ENCODE results near the gene DBP. TPM values are rescaled to one million over a fixed set of nuclear protein-coding genes. Genes with fewer than 3 reads are reported as not detected.

The DBP gene
- total and polyA plus RNA-seq, 2 experiments from 2014 or later, result 5.7 to 6.3 TPM

DNA sequence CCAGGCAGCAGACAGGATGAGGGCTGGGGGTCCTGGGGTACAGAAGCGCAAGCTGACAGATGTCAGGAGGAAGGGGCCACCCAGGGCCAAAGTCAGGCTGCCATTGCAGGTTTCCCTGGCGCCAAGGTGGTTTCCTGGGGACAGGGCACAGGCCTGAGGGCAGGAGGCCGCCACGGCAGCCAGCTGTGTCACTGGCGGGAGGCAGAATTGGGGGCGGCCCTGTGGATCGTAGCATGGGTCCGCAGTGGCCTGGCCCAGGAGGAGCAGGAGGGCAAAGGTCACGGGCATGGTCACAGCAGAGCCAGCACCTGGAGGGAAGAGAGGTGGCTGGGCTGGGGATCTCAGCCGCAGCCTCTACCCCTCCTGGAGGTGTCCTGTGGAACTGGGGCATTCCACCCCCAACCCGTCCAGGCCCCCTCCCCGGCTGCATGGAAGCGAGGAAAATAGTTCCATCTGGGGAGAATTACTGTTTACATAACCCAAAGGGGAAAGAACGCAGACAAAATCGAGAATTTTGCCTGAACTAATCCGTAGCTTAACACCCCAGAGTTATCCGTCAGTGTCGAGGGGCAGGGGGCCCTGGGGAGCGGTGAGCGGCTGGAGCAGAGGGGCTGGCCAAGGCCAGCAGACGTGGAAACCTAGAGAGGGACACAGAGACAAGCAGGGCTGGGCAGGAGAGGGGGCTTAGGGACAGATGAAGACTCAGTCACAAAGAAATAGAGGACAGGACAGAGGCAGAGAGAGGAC, 33.7 kb upstream of the DBP start:
- no peak for DNase-seq (ENCODE audit: low spot score)
- H3K27ac Mint-ChIP-seq, result no peak overlapping the region
- no peak overlapping the region for H3K27ac ChIP-seq (ENCODE audit: low read depth)

GRCh38 chr19:48669903-48670668, 32.9 kb upstream of the DBP start:
- Mint-ChIP-seq H3K9me3 (peaks cover 9% of the 10 kb centered on the region; the same call in 2 of the 3 replicates), H3K4me1 (peaks cover 26% of the 10 kb centered on the region), H3K36me3 (ENCODE audit: low read depth) (no peaks in the 10 kb centered on the region; the same call in 2 of the 3 replicates), H3K4me3 (no peak overlapping the region), H3K27ac (no peak overlapping the region), H3K27me3 (ENCODE audit: insufficient read depth, low read depth, poor library complexity) (peaks cover 14% of the 10 kb centered on the region)
- DNase-seq (ENCODE audit: low spot score), result no peak
- Histone ChIP-seq H3K9me2 (ENCODE audit: insufficient read depth) (no peaks in the 10 kb centered on the region), H4K20me1 (replicated peaks; ENCODE audit: insufficient read depth) (no peaks in the 10 kb centered on the region), H3K4me2 (no peak overlapping the region), H3K27ac (ENCODE audit: low read depth) (no peak overlapping the region), H3K4me1 (ENCODE audit: insufficient read depth) (peaks cover 20% of the 10 kb centered on the region), H3K27me3 (ENCODE audit: insufficient read depth) (no peaks in the 10 kb centered on the region), H3K36me3 (ENCODE audit: insufficient read depth) (no peaks in the 10 kb centered on the region), H3K4me3 (no peak overlapping the region), H3F3A (replicated peaks; ENCODE audit: low read depth) (no peaks in the 10 kb centered on the region), H3K79me2 (replicated peaks; ENCODE audit: insufficient read depth) (no peaks in the 10 kb centered on the region), H2AFZ (no peak overlapping the region)
- no peak for ATAC-seq
- TF ChIP-seq CTCF (conservative IDR thresholded peaks at IDR 0.05; ENCODE audit: low read depth in 2 of 2) (no peak), NANOG (IDR thresholded peaks at IDR 0.05; ENCODE audit: borderline replicate concordance) (no peak), EZH2 (IDR thresholded peaks at IDR 0.05; ENCODE audit: low read depth, unreplicated experiment) (no peak)

More for the DNA sequence above, 33.7 kb upstream of the DBP start:
- H2AFZ ChIP-seq, result no peak overlapping the region
- no peaks in the 10 kb centered on the region for H3K79me2 ChIP-seq (replicated peaks; ENCODE audit: insufficient read depth)
- H3F3A ChIP-seq (replicated peaks; ENCODE audit: low read depth), result no peaks in the 10 kb centered on the region
- no peaks in the 10 kb centered on the region for H4K20me1 ChIP-seq (replicated peaks; ENCODE audit: insufficient read depth)
- no peak overlapping the region for H3K4me3 ChIP-seq
- Mint-ChIP-seq H3K4me3 (no peak overlapping the region), H3K4me1 (peaks cover 33% of the 10 kb centered on the region), H3K36me3 (ENCODE audit: low read depth) (no peaks in the 10 kb centered on the region; the same call in 2 of the 3 replicates), H3K9me3 (peaks cover 9% of the 10 kb centered on the region; the same call in 2 of the 3 replicates), H3K27me3 (ENCODE audit: insufficient read depth, low read depth, poor library complexity) (peaks cover 20% of the 10 kb centered on the region)
- H3K27me3 ChIP-seq (ENCODE audit: insufficient read depth), result no peaks in the 10 kb centered on the region
- H3K4me1 ChIP-seq (ENCODE audit: insufficient read depth), result peaks cover 23% of the 10 kb centered on the region
- TF ChIP-seq STAT1 (IDR thresholded peaks at IDR 0.05; ENCODE audit: unreplicated experiment), result no peak
- no peak for TF ChIP-seq POLR2AphosphoS5 (IDR thresholded peaks at IDR 0.05; ENCODE audit: low read depth)
- TF ChIP-seq EZH2 (IDR thresholded peaks at IDR 0.05; ENCODE audit: low read depth, unreplicated experiment), result no peak
- TF ChIP-seq NANOG (IDR thresholded peaks at IDR 0.05; ENCODE audit: borderline replicate concordance), result no peak
- TF ChIP-seq JUNB (IDR thresholded peaks at IDR 0.05; ENCODE audit: unreplicated experiment), result no peak
- TF ChIP-seq CTCF (conservative IDR thresholded peaks at IDR 0.05; ENCODE audit: low read depth in 2 of 2), result no peak
- no peaks in the 10 kb centered on the region for H3K9me2 ChIP-seq (ENCODE audit: insufficient read depth)
- no peak overlapping the region for H3K4me2 ChIP-seq
- no peak for ATAC-seq
- H3K36me3 ChIP-seq (ENCODE audit: insufficient read depth), result no peaks in the 10 kb centered on the region

Measured in GM23338 (cell line).